AG10803 (cell line): ENCODE measurements around the gene FBXO44.

Experiments used
- DNase-seq: peaks from one replicate; pipeline ENCODE4 v3.0.0; 2010; ENCODE audit warnings: low read depth
- H3K4me3 ChIP-seq: 2 replicates; pipeline ENCODE4 v1.5.1; 2011; ENCODE audit warnings: mild to moderate bottlenecking, low read length, control low read depth
- TF ChIP-seq, protein P1 (sequence below): conservative IDR thresholded peaks from 2 replicates; pipeline ENCODE4 v1.5.1; 2011; ENCODE audit warnings: mild to moderate bottlenecking, low read length, control low read depth, inconsistent platforms

FBXO44 gene

DNA sequence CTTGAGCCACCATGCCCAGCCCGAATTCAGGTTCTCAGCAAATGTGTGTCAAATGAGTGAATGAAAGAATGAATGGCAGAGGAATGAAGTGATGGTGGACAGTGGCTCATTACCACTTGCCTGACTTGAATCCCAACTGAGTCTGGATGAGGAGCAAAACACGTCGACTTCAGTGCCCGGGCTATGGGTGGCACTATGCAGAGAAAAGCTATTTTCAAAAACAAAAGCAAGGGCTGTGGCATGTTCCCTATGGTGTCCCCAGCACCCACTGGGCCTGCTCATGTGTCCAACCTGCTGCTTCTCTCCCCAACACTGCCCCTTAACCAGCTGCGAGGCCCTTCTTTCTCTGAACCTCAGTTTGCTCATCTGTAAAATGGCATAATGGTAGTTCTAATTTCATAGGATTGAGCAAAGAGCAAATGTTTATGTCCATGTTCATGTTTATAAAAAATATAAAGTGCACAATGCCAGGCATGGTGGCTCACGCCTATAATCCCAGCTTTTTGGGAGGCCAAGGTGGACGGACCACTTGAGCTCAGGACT, 30.6 kb downstream of the FBXO44 start:
- TF ChIP-seq, protein P1, sequence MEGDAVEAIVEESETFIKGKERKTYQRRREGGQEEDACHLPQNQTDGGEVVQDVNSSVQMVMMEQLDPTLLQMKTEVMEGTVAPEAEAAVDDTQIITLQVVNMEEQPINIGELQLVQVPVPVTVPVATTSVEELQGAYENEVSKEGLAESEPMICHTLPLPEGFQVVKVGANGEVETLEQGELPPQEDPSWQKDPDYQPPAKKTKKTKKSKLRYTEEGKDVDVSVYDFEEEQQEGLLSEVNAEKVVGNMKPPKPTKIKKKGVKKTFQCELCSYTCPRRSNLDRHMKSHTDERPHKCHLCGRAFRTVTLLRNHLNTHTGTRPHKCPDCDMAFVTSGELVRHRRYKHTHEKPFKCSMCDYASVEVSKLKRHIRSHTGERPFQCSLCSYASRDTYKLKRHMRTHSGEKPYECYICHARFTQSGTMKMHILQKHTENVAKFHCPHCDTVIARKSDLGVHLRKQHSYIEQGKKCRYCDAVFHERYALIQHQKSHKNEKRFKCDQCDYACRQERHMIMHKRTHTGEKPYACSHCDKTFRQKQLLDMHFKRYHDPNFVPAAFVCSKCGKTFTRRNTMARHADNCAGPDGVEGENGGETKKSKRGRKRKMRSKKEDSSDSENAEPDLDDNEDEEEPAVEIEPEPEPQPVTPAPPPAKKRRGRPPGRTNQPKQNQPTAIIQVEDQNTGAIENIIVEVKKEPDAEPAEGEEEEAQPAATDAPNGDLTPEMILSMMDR, result no peak
- no peak overlapping the region for H3K4me3 ChIP-seq
- no peak for DNase-seq

DNA sequence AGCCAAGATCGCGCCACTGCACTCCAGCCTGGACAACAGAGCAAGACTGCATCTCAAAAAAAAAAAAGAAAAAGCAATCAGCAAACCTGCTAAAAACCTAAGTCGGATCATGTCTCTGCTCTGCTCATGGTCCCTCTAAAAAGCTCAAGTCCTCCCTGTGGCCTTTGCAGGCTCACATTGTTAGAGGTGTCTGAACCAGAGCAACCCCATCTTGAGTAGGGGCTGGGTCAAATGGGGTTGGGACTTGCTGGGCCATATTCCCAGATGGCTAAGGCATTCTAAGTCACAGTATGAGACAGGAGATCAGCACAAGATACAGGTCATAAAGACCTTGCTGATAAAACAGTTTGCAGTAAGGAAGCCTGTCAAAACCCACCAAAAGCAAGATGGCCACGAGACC, 33.8 kb downstream of the FBXO44 start:
- no peak overlapping the region for H3K4me3 ChIP-seq
- no peak for DNase-seq
- TF ChIP-seq, protein P1, result no peak

DNA sequence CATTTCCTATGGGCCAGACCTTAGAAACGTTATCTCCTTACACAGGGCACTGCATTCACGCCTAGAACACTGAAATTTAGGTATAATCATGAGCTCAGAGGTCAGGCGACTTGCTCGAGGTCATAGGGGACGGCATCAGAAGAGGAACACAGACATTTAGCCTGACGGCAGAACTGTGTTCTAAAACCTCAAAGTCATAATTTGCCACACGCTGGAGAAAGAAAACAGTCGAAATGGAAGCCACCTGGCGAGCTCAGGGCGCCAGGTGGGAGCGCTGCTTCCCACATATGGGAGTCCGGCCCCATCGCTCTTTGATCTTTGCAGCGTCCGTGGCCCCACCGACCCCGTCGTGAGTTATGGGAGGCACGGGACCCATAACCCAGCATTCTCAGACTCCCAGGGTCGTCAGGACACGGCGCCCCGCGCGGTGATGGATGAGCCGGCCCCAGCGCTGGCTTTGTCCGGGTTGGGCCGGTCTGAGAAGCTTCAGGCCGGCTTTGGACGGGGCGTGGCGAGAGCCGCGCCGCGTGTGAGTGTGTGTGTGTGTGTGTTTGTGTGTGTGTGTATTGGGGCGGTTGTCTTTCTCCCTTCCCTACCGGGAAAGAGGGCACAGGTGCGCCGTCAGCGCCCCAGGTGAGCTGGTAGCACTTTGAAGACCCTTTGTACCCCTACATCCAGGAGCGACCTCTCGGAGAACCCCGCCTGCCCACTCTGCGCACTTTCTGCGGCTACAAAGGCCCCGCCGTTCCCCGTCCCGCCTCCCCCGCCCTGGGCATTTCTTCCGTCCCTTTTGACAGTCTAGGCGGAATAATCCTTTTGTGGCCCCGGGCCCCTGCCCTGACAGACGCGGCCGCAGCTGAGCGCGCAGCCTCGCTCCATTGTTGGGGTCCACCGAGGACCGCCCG, 36.0 kb downstream of the FBXO44 start:
- no peak for DNase-seq
- H3K4me3 ChIP-seq, result no peak overlapping the region
- TF ChIP-seq, protein P1, result no peak

DNA sequence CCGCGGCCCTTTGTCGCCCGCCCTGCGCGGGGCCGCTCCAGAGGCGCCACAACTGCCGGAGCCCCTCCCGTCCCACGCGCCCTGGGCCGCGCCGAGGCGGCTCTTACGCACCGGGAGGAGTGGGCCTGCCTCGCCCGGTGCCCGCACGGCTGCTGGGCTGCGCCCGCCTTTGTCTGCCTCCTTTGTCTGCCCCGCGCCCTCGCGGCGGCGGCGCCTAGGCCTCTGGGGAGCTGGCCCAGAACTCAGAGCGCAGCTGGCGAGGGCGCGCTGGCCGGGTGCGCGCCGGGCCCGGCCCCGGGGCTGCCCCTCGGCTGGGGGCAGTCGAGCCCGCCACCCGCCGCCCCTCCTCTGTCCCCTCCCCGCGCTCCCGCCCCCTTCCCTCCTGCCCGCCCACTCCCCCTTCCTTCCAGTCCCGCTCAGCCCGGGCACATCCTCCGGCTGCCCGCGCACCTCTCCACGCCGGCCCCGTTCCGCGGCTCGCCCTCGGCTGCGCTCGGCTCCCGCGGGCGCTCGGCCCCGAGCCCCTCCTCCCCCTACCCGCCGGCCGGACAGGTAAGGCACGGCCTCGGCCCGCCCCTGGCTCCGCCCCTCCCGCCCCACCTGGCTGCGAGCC, 36.7 kb downstream of the FBXO44 start, which contains the start of gene DRAXIN:
Gene DRAXIN, plus strand, starts transcription at position 409 of the 613 bp plus-strand sequence. CDS start 14,549 bp downstream, outside the sequence.
- TF ChIP-seq, protein P1, result no peak
- DNase-seq, result no peak
- no peak within 1 kb of the TSS for H3K4me3 ChIP-seq

DNA sequence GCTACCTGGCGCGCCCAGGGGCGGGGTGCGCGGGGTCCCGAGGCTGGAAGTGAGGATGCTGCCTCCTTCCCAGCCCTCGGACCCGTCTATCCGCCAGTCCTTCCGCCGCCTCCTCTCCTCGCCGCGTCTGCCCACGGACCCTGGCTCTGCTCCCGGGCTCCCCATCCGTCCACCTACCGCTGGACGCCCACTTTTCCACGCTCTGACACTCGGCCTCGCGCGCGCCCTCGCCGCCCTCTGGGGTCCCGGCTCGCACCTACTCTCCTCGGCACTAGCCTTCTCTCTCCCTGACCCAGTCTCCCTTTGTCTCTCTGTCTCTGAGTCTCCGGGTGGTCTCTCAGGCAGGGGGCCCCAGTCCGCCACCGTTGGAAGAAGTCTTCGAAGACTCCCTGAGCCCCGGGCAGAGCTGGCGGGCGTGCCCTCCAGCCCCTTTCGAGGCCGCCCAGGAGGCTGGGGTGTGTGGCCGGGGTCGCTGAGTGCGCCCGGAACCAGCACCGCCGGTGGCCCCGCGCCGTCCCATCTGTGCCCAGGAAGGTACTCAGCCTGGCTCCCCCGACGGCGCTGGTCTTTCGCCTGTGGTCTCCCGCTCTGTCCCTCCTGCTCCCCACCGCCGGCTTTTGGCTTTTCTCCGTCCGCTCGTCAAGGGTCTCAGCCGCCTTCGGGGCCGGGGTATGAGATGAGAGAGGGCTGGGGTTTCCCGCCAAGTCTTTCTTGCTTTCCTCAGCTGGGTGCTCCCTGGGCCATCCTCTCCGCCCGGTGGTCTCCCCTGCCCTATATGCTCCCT, 37.4 kb downstream of the FBXO44 start:
- no peak overlapping the region for H3K4me3 ChIP-seq
- TF ChIP-seq, protein P1, result no peak
- DNase-seq, result no peak

DNA sequence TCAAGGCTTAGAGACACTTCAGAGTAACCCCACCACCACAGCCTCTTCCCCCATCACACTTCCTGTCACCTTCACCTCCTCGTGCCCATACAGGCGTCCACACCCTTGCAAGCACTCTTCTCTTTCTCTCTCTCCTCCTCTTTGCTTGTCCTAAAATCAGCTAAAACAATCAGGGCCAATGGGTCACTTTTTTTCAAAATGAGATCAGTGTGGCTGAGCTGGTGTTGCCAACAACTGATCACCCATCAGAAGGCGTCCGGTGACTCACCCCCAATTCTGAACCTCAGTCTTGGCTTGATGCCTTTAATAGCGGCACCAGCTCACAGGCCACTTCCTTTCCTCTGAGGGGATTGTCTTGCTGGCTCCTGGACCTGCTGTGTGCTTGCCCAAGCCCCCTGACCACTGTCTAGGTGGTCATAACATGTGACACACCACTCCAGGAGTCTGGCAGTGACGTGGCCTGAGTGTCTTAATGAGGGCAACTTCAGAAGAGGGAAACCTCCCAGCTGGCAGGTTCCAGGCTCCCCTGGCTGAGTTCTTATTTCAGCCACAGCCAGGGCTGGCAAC, 38.4 kb downstream of the FBXO44 start:
- peak; percentile 82 for DNase-seq
- H3K4me3 ChIP-seq, result no peak overlapping the region
- TF ChIP-seq, protein P1, result no peak
